ENCODE results near the gene EIPR1. TPM values are rescaled to one million over a fixed set of nuclear protein-coding genes. Genes with fewer than 3 reads are reported as not detected.

The EIPR1 gene
- total and polyA plus RNA-seq, 2 donors (not counting 1 experiment from before 2014, with no cell fraction given), result 22.3 to 23.9 TPM

DNA sequence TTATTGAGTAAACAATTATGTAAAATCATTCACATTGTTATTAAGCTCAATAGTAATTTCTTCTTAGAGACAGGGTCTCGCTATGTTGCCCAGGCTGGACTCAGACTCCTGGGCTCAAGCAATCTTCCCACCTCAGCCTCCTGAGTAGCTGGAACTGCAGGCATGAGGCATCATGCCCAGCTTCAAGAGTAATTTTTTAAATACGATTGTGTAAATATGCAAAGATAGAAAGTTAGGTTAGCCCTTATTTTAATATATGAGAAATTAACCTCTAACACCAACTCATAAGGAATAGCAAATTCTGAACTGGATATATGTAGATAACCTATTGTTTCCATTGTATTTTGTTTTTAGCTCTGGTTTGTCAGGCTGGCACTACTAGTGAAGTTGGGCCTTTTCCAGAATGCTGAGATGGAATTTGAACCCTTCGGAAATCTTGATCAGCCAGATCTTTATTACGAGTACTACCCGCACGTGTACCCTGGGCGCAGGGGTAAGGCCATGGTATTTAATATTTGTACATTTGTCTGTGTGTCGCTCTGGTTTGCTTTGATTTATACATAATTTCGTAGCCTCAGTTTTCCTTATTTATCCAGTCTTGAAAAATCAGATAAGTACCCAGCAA lies 46.7 kb upstream of the EIPR1 start:
- Histone ChIP-seq H3K9me3 (ENCODE audit: control insufficient read depth, insufficient read depth, low read depth, low read length) (no peaks in the 10 kb centered on the region), H3K79me2 (ENCODE audit: control insufficient read depth, insufficient read depth, low read length) (no peaks in the 10 kb centered on the region), H3K36me3 (ENCODE audit: control insufficient read depth, insufficient read depth, low read length) (peaks cover 13% of the 10 kb centered on the region), H2AFZ (ENCODE audit: low read length) (no peak overlapping the region), H3K4me1 (ENCODE audit: control insufficient read depth, extremely low read depth, insufficient read depth, low read length) (no peaks in the 10 kb centered on the region), H4K20me1 (ENCODE audit: control insufficient read depth, extremely low read depth, insufficient read depth, low read length) (no peaks in the 10 kb centered on the region), H3K4me3 (replicated peaks in 1 of 4; ENCODE audit: control extremely low read depth in 1 of 4, insufficient read depth in 1 of 4, low read depth in 3 of 4, low read length in 4 of 4) (no peak overlapping the region), H3K27me3 (ENCODE audit: control insufficient read depth, insufficient read depth, low read length) (no peaks in the 10 kb centered on the region), H3K27ac (ENCODE audit: insufficient read depth, low read length) (no peak overlapping the region), H3K9ac (ENCODE audit: insufficient read depth, low read length) (no peak overlapping the region), H3K4me2 (ENCODE audit: extremely low read depth, insufficient read depth, low read length) (no peak overlapping the region)
- no peak for DNase-seq (ENCODE audit: low read depth in 2 of 2)
- no peak for TF ChIP-seq EZH2 (IDR thresholded peaks at IDR 0.05; ENCODE audit: low read length, missing control alignments)
- TF ChIP-seq CTCF (conservative IDR thresholded peaks at IDR 0.05 in 1 of 2, IDR thresholded peaks at IDR 0.05 in 1 of 2; ENCODE audit: low read depth in 1 of 2, low read length in 2 of 2), result no peak

DNA sequence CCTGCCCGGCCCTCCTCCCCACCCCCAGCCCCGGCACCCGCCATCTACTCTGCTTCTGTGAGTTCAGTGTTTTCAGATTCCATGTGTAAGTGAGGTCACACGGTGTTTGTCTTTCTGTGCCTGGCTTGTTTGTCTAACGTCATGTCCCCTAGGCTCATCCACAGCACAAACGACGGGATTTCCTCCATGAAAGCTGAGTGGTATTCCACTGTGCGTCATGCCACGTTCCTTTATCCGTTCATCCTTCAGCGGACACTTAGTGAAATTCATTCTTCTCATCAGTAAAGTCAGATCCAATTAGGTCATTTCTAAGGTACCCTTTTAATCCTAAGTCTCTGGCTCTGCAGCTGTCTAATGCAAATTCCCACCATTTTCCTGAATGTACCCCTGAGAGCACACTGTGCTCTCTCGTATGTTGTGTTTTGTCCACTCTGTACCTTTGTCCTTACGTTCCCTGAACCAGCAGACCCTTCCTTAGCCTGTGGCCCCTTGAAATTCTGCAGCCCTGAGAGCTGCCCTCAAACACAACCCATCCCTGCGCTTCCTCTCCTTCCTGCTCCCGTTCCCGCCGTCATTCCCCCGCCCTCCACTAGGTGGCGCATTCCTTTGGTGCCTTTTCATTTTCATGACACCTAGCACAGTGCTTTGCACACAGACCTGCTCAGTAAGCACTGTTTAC lies 46.0 kb upstream of the EIPR1 start:
- no peaks in the 10 kb centered on the region for H3K4me1 ChIP-seq (ENCODE audit: control insufficient read depth, extremely low read depth, insufficient read depth, low read length)
- no peaks in the 10 kb centered on the region for H3K9me3 ChIP-seq (ENCODE audit: control insufficient read depth, insufficient read depth, low read depth, low read length)
- peak; percentile 6 to 52 for DNase-seq (ENCODE audit: low read depth in 2 of 2)
- H4K20me1 ChIP-seq (ENCODE audit: control insufficient read depth, extremely low read depth, insufficient read depth, low read length), result no peaks in the 10 kb centered on the region
- no peaks in the 10 kb centered on the region for H3K27me3 ChIP-seq (ENCODE audit: control insufficient read depth, insufficient read depth, low read length)
- peaks cover 13% of the 10 kb centered on the region for H3K36me3 ChIP-seq (ENCODE audit: control insufficient read depth, insufficient read depth, low read length)
- no peaks in the 10 kb centered on the region for H3K79me2 ChIP-seq (ENCODE audit: control insufficient read depth, insufficient read depth, low read length)
- no peak overlapping the region for H3K4me3 ChIP-seq (replicated peaks in 1 of 4; ENCODE audit: control extremely low read depth in 1 of 4, insufficient read depth in 1 of 4, low read depth in 3 of 4, low read length in 4 of 4)
- no peak overlapping the region for H3K27ac ChIP-seq (ENCODE audit: insufficient read depth, low read length)
- H3K4me2 ChIP-seq (ENCODE audit: extremely low read depth, insufficient read depth, low read length), result no peak overlapping the region
- no peak overlapping the region for H2AFZ ChIP-seq (ENCODE audit: low read length)
- TF ChIP-seq EZH2 (IDR thresholded peaks at IDR 0.05; ENCODE audit: low read length, missing control alignments) (no peak), CTCF (conservative IDR thresholded peaks at IDR 0.05 in 1 of 2, IDR thresholded peaks at IDR 0.05 in 1 of 2; ENCODE audit: low read depth in 1 of 2, low read length in 2 of 2) (peak; percentile 97 to 99)
- H3K9ac ChIP-seq (ENCODE audit: insufficient read depth, low read length), result no peak overlapping the region

- Histone ChIP-seq H2AFZ (ENCODE audit: low read length) (no peak overlapping the region), H3K79me2 (ENCODE audit: control insufficient read depth, insufficient read depth, low read length) (no peaks in the 10 kb centered on the region), H3K27ac (ENCODE audit: insufficient read depth, low read length) (no peak overlapping the region), H3K9me3 (ENCODE audit: control insufficient read depth, insufficient read depth, low read depth, low read length) (no peaks in the 10 kb centered on the region), H3K4me3 (replicated peaks in 1 of 4; ENCODE audit: control extremely low read depth in 1 of 4, insufficient read depth in 1 of 4, low read depth in 3 of 4, low read length in 4 of 4) (no peak overlapping the region), H3K4me1 (ENCODE audit: control insufficient read depth, extremely low read depth, insufficient read depth, low read length) (no peaks in the 10 kb centered on the region), H3K9ac (ENCODE audit: insufficient read depth, low read length) (no peak overlapping the region), H4K20me1 (ENCODE audit: control insufficient read depth, extremely low read depth, insufficient read depth, low read length) (no peaks in the 10 kb centered on the region), H3K36me3 (ENCODE audit: control insufficient read depth, insufficient read depth, low read length) (peaks cover 13% of the 10 kb centered on the region), H3K27me3 (ENCODE audit: control insufficient read depth, insufficient read depth, low read length) (no peaks in the 10 kb centered on the region), H3K4me2 (ENCODE audit: extremely low read depth, insufficient read depth, low read length) (no peak overlapping the region)
- TF ChIP-seq CTCF (conservative IDR thresholded peaks at IDR 0.05 in 1 of 2, IDR thresholded peaks at IDR 0.05 in 1 of 2; ENCODE audit: low read depth in 1 of 2, low read length in 2 of 2) (no peak), EZH2 (IDR thresholded peaks at IDR 0.05; ENCODE audit: low read length, missing control alignments) (no peak)
- no peak for DNase-seq (ENCODE audit: low read depth in 2 of 2)
Observed at GRCh38 chr2:3422161-3422779, 44.7 kb upstream of the EIPR1 start.
